GM18526 (cell line): ENCODE data around the gene CARHSP1.

Experiments
- POLR2A ChIP-seq: IDR thresholded peaks from 3 replicates; pipeline ENCODE4 v1.6.1; 2011; ENCODE audit not compliant: insufficient read length; ENCODE audit errors: extremely low read depth

Gene CARHSP1

DNA sequence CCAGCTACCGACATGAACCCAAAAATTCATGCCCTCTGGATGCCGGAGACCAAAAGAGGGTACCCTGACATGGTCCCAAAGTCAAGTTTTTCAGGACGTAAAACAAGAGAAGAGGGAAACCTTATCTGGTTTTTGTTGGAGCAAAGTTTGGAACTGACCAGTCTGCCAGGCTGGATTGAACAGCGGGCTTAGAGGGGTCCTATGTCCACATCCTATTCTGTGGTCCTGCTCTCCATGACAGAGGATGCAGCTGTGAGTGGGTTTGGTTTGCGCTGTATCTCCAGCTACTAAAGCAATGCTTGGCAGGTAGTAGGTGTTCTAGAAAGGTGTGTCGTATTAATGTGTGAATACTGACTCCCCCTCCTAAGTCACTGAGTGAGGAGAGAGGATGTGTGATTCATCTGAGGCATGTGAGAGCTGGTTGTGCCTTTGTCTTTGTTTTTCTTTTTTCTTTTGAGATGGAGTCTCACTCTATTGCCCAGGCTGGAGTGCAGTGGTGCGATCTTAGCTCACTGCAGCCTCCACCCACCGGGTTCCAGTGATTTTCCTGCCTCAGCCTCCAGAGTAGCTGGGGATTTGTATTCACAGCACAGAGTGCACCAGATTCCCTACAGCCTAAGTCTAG lies 40.2 kb downstream of the CARHSP1 start:
- TF ChIP-seq POLR2A, result no peak

GRCh38 chr16:8826278-8826879 lies 42.4 kb downstream of the CARHSP1 start:
- TF ChIP-seq POLR2A, result no peak

- no peak for TF ChIP-seq POLR2A
These were observed 46.4 kb downstream of the CARHSP1 start for GRCh38 chr16:8822403-8822802.

DNA sequence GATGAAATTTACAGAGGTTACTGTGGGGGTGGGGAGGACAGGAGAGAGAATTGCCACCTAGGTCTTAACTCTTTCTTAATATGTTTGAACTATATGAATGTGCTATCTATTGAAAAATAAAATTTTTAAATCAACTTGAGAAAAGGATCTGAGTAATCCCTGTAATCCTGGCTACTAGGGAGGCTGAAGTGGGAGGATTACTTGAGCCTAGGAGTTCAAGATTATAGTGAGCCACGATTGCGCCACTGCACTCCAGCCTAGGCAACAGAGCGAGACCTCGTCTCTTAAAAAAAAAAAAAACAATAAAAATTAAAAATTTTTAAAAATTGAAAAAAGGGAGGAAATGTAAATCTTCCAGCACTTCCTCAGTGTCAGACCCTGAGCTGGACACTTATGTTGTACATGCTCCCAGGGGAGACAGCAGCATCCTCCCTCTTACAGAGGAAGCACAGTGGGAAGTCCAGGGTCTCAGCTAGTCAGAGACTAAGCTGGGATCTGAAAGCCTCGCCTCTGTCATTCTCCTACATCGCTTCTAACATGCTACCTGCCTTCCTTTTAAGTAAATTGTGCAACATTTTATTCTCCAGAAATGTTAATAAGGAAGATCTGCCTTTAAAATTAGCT lies 49.3 kb downstream of the CARHSP1 start:
- no peak for TF ChIP-seq POLR2A

- TF ChIP-seq POLR2A, result no peak
These were observed 50.1 kb downstream of the CARHSP1 start for GRCh38 chr16:8818504-8819270.

DNA sequence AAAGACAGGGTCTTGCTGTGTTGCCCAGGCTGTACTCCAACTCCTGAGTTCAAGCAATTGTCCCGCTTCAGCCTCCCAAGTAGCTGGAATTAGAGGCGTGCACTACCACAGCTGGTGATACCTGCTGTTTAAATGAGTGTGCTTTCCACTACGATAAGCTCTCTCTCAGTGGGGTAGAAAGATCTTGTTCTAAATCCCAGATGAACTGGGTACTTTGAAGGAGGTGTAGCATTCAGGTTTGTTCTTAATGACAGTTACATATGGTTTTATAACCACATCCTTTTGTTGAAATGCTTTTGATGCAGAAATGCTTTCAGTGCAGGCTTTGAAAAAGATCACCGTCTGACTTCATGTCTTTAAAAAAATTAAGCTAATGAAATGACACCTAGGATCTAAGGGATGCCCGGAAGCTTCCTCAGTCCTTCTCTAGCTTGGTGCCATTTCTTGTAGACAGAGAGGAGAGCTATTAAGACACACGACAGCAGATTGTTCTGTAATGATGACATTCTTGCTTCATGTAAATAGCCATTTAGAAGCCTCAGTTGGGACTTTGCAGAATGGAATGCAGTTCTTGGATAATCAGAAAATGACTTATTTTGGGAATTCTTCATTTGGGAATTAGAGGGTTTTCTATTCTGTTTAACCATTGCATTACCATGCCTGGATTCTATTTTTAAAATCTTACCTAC lies 51.7 kb downstream of the CARHSP1 start:
- TF ChIP-seq POLR2A, result no peak

GRCh38 chr16:8814095-8814806 lies 54.6 kb downstream of the CARHSP1 start:
- no peak for TF ChIP-seq POLR2A

DNA sequence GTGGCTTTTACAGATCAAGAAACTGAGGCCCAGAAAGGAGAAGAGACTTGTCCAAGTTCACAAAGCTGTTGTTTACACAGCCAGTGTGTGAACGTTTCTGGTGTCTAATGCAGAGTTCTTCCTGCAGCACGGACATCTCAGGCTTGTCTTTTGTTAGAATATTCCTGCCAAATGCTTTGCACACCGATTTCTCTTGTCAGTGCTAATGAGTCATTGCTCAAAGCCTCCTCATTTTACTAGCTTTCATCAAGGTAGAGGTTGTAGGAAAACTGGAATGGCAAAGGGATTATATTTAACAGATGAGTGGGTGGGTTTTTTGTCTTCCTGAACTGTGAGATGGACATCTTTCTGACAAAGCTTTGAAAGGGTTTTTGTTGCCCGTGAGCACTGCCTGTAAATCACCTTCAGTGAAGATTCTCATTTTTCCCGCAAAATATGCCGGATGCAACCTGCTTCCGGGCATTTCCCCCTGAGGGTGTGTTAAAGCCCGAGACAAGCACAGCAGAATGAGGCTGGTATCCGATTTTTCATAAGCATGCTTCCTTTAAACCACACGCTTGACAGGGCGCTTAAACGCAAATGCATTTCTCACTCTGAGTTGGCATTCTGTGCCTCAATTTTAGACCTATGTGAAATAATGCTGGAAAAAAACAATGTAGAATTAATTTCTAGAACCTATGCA lies 56.5 kb downstream of the CARHSP1 start:
- TF ChIP-seq POLR2A, result no peak

DNA sequence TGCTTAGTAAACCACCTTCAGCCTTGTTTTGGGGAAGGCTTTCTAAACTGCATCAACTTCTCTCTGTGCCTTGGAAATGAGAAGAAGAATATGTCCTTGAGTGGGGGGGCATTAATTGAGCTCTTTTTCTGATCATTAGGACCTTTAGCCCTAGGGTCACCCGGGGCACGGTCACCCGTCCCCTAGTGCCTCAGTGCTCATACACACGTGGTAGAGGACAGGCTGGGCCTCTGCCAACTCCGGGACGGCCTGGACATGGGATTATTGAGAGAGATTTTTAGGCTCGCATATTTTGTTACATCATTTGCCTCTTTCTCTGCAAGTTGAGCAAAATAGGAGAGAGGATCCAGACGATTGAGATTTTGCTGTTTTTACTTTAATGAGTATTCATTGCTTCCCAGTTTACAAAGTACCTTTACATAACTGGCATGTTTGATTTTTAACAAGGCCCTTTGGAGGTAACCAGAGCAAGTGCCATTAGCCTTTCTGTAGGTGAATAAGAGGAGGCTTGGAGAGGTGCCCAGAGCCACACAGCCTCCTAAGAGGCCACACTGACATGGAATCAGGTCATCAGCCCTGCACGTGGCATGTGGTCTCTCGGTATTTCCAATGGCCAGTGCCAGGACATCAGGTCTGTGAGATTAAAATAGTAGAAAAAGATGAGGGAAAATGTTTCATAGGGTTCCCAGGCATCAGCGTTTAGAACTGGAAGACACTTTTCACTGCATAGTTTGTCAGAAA lies 60.0 kb downstream of the CARHSP1 start:
- TF ChIP-seq POLR2A, result no peak

DNA sequence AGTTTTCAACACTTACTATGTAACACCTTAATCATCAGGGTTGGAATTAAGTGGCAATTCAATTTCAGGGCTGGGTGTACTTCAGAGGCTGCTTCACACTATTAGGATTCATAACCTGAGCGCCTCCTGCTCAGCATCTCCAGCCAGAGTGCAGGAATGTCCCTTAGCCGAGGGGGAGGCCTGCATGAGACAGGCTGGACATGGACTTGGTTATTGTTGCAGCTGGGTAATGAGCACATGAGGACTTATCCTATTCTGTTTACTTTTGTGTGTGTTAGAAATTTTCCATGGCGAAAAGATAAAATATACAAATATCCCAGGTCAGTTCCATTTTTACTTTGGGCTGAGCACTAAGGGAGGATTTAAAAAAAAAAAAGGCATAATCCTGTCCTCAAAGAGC lies 60.8 kb downstream of the CARHSP1 start:
- no peak for TF ChIP-seq POLR2A

DNA sequence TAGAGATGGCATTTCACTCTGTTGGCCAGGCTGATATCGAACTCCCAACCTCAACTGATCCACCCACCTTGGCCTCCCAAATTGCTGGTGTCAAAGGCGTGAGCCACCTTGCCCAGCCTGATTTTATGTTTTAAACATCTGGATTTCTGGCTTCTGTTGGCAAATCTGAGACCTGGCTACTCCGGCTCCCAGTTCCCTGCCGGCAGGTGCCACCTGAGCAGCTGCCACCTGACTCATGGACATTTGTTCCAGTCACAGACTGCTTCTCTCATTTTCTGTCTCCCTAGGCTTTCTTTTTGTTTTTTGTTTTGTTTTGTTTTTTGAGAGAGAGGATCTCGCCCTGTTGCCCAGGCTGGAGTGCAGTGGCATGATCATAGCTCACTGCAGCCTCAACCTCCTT lies 61.6 kb downstream of the CARHSP1 start:
- TF ChIP-seq POLR2A, result no peak

DNA sequence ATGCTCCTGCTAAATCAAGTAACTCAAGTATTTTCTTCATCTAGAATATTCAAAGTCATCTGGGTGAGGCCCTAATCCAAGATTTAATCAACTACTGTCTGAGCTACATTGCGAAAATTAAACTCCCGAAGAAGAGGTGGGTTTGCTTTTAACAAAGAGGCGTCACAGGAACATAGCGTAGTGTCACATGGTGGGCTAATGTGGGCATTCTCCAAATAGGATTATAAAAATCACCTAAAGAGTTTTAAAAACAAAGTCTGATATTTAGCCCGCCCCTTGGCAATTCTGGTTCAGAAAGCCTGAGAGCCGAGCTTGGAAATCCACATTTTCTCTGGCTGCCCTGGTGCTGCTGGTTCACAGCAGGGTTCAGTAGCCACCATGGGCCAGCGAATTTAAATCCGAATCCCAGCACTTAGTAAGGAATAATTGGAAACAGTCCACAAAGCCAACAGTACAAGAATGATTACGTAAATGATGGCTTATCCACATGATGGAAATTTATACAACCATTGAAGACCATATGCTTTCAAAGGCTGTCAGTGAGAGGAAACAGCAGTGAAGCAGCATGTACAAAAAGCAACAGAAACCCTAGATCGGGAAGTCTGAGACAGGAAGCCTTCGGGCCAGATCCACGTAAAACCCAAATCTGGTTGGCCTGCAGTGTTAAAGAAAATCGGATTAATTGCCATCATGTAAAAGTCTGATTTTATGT lies 62.4 kb downstream of the CARHSP1 start:
- TF ChIP-seq POLR2A, result no peak

GRCh38 chr16:8804313-8804712 lies 64.5 kb downstream of the CARHSP1 start:
- no peak for TF ChIP-seq POLR2A
